Measurements from ENCODE around the gene ACO1.

Gene ACO1

GRCh38 chr9:32500768-32501167, 116.3 kb downstream of the ACO1 start:
- TF ChIP-seq, protein P1, sequence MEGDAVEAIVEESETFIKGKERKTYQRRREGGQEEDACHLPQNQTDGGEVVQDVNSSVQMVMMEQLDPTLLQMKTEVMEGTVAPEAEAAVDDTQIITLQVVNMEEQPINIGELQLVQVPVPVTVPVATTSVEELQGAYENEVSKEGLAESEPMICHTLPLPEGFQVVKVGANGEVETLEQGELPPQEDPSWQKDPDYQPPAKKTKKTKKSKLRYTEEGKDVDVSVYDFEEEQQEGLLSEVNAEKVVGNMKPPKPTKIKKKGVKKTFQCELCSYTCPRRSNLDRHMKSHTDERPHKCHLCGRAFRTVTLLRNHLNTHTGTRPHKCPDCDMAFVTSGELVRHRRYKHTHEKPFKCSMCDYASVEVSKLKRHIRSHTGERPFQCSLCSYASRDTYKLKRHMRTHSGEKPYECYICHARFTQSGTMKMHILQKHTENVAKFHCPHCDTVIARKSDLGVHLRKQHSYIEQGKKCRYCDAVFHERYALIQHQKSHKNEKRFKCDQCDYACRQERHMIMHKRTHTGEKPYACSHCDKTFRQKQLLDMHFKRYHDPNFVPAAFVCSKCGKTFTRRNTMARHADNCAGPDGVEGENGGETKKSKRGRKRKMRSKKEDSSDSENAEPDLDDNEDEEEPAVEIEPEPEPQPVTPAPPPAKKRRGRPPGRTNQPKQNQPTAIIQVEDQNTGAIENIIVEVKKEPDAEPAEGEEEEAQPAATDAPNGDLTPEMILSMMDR (IDR thresholded peaks at IDR 0.05; ENCODE audit: low read depth, low read length) = no peak
- H3K4me3 ChIP-seq (ENCODE audit: low read depth, low read length) = no peak overlapping the region
- H3K4me1 ChIP-seq = no peaks in the 10 kb centered on the region
- no peaks in the 10 kb centered on the region for H3K27me3 ChIP-seq
- no peaks in the 10 kb centered on the region; the same call in 1 of the 2 replicates for H3K9me3 ChIP-seq
- DNase-seq = no peak
- no peaks in the 10 kb centered on the region for H3K36me3 ChIP-seq

- Histone ChIP-seq H3K9me3 (no peaks in the 10 kb centered on the region; the same call in 1 of the 2 replicates), H3K4me3 (ENCODE audit: low read depth, low read length) (no peak overlapping the region), H3K36me3 (no peaks in the 10 kb centered on the region), H3K4me1 (no peaks in the 10 kb centered on the region), H3K27me3 (no peaks in the 10 kb centered on the region)
- no peak for DNase-seq
- TF ChIP-seq, protein P1 (IDR thresholded peaks at IDR 0.05; ENCODE audit: low read depth, low read length) = no peak
Measured at GRCh38 chr9:32501868-32502267, 117.4 kb downstream of the ACO1 start.

DNA sequence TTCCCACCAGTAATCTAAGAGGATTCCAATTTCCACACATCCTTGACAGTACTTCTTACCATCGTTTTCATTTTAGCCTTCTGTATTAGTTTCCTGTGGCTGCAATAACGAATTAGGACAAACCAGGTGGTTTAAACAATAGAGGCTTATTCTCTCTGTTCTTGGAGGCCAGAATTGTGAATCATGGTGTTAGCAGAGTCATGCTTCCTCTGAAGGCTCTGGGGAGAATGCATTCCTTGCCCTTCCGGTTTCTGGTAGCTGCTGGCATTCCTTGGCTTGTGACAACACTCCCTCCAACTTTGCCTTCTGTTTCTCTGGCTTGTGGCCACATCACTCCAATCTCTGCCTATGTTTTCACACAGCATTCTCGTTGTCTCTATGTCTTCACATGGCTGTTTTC, 118.0 kb downstream of the ACO1 start:
- TF ChIP-seq, protein P1 (IDR thresholded peaks at IDR 0.05; ENCODE audit: low read depth, low read length) = no peak
- H3K4me3 ChIP-seq (ENCODE audit: low read depth, low read length) = no peak overlapping the region
- DNase-seq = no peak
- H3K9me3 ChIP-seq = no peaks in the 10 kb centered on the region; the same call in 1 of the 2 replicates
- no peaks in the 10 kb centered on the region for H3K4me1 ChIP-seq
- no peaks in the 10 kb centered on the region for H3K27me3 ChIP-seq
- H3K36me3 ChIP-seq = no peaks in the 10 kb centered on the region

DNA sequence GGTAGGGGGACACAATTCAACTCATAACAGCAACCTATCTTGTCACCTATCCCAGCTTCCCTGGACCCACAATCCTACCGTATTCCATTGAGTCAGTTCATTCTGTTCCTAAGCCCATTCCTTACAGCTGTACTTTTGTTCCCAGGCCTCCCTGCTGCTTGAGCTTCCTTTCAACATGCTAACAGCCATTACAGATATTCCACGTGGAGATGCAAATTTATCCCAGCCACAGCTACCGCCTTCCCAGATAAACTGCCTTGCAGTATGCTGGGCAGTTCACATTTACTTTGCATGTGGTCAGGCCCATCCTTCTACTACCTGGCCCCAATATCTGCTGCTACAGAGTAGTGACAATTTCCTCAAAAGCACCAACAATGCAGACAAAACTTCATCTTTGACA, 118.6 kb downstream of the ACO1 start:
- Histone ChIP-seq H3K4me3 (ENCODE audit: low read depth, low read length) (no peak overlapping the region), H3K4me1 (no peaks in the 10 kb centered on the region), H3K9me3 (no peaks in the 10 kb centered on the region; the same call in 1 of the 2 replicates), H3K27me3 (no peaks in the 10 kb centered on the region), H3K36me3 (no peaks in the 10 kb centered on the region)
- TF ChIP-seq, protein P1 (IDR thresholded peaks at IDR 0.05; ENCODE audit: low read depth, low read length) = no peak
- no peak for DNase-seq
